GM18867 (cell line): ENCODE results near the gene ACSBG1.

Experiments used
- ATAC-seq: cut with Tn5 transposase; IDR thresholded peaks from one replicate; pipeline ENCODE4 v1.9.1; 2021; ENCODE audit warnings: mild to moderate bottlenecking, moderate library complexity; ENCODE audit not compliant: unreplicated experiment

The ACSBG1 gene

GRCh38 chr15:78204351-78205309 lies 29.7 kb downstream of the ACSBG1 start:
- ATAC-seq, result no peak

DNA sequence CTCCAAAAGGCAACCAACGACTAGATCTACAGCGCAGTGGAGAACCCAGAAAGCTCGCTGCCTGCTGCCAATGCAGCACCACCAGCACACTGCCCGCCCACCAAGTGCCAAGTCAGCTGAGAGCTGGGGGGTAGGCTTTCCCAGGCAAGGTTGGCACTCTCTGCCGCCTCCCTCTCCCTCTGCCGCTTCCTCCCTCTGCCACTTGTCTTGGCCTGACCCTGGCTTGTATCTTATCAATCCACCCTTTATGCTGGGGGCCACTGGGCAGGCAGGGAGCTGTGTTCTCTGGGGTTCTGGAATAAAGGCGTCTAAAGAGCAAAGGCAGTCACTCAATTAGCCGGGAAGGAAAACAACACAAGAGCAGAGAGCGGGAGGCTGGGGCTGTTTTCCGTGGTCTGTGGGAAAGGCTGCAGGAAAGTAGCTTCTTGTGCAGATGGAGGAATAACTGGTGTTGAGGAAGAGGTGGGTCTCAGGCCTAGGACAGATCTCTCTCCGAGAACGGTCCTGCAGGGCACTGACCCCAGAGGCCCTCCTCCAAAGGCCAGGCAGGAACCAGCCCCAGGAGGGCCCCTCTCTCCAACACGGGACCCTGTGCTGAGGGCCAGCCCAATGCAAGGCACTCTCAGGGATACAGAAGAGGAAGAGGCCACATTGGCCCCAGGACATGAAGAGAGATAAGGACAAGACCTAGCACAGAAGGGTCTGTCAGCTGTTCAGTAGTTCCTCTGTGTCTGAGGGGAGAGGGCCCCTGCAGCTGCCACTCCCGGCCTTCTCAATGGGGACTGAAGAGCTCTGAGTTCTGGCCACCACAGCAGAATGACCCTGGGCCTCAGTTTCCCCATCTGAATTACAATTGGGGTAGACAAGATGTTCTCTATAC lies 30.8 kb downstream of the ACSBG1 start:
- ATAC-seq, result no peak

DNA sequence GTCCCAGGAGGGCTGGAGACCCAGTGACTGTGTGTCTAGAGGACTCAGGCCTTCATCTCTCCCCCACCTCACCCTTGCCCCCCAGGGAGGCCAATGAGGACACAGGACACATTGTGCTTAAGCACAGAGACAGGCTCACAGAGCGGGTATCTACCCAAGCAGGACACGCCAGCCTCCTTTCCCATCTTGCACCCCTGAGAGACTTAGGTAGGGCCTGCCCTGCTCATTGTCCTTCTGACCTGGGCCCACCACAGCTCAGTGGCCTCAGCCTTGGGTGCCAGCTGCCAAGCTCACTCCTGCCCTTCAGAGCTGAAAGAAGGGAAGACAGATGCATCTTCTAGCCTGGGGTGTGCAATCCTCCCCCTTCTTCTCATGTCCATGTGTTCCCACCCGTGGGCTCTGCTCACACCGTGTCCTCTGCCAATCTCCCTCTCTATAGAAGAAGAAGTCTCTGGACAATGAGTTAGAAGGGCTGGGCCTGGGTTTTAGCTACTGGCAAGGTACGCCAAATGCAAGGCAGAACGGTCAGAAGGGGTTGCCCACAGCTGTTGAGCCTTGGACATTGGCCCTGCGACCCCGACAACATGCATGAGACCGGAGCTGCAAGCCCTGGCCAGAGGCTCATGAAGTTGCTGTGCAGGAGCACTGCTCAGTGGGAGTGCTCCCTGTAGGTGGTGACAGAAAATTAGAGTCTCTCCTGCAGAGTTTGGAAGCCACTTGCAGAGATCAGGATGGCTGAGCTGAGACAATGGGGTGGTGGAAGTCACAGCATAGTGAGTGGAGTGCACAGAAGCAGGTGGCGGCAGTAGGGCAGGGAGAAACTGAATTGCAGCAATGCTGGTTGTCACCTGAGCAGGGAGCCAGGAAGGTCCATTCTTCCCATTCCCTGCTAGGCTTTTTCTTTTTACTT lies 32.8 kb downstream of the ACSBG1 start:
- ATAC-seq, result no peak

DNA sequence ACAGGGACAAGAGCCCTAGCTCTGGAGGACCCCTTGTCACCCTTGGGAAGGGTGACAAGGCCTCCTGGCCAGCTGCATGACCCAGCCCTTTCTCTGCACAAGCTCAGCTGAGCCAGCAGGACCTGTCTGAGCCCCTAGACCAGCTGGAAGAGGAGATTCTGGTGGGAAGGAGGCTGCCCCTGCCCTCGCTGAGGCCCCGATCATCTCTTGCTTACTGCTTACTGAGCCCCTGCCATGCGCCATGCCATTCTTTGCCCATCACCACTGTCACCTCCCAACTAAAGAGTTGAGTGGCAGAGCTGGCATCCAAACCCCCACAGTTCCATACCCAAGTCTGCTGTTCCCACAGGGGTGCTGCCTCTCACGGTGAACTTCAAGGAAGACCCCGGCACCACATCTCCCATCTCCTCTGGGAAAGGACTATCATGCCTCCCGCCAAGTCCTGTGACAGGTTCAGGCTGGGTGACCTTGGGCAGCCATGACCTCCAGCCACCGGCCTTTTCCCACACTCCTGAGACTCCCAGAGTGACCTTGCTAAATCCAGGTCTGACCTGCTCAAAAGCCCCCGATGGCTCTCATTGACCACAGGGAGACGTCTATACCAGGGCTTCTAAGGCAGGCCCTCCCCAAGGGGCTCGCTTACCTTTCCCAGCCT lies 34.0 kb downstream of the ACSBG1 start:
- no peak for ATAC-seq

- no peak for ATAC-seq
These were observed 36.7 kb downstream of the ACSBG1 start for GRCh38 chr15:78197632-78198031.

DNA sequence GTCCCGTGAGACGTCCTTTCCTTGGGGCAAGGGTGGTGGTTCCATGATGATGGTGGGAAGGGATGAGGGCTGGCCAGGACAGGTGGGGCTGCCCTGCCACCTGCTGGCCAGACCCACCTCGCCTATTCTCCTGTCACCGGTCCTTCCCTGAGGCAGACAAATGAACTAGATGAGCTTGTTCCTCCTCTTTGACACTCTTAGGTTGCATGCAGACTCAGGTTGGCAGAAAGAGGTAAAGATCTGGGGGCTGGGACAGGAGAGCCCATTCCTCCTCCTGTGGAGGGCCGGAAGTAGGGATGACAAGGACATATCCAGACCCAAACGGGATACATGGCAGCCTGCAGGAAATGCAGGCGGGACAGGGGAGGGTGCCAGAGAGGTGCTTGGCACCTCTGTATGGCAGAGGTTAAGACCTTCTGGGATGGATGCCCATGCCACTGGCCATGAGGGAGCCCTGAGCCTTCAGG lies 38.6 kb downstream of the ACSBG1 start:
- peak; percentile 52 for ATAC-seq

- ATAC-seq, result no peak
These were observed 39.8 kb downstream of the ACSBG1 start for GRCh38 chr15:78194568-78194925.

DNA sequence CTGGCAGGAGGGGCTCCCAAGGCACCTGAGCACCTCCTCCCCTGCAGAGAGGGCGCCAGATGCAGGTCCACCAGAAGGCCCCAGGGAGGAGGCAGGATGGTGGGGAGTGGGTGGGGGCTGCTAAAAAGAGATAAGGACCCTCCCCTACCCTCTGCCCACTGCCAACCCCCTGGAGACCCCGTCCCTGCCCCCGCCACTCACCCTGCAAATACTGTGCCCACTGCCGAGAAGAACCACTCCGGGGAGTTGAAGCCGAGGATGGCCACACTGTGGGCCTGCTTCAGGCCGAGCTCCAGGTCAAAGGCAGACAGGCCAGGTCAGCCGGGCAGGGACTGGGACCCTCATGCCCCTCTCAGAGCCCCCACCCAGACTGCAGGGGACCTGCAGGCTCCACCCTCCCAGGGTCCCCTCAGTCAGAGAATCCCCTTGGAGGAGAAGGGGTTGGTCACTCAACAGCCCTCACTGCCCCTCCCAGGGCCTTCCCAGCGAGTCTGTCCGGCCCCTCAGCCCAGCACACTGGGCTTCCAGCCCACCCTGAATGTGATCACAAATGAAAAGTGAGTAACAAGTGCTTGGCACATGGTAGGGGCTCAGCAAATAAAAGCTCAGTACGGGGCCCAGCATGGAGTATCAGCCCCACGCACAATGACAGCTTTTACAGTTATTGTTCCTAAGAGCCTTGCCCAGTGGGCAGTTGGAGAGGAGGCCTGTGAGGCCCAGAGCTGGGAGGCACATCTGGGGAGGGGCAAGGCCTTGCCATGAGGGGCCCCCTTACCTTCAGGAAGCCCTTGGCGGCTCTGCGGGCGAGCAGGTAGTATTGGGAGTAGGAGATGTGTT lies 40.4 kb downstream of the ACSBG1 start:
- no peak for ATAC-seq

GRCh38 chr15:78192826-78193594 lies 41.4 kb downstream of the ACSBG1 start:
- no peak for ATAC-seq

GRCh38 chr15:78182821-78183220 lies 51.5 kb downstream of the ACSBG1 start:
- no peak for ATAC-seq

DNA sequence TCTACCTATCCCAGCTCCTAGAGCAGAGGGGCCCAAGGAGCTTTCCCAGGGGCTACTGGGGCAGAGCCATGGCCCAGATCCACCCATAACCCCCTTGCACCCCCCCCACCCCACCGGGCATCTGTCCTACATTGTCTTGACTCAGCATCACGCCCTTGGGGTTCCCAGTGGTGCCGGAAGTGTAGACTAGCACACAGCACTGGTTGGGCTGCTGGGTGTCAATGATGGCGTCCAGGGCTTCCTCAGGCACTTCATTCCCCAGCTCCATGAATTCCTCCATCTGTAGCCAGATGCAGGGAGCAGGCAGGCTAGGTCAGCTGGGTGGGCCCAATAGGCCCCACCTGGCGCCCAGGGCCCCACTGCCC lies 52.0 kb downstream of the ACSBG1 start:
- no peak for ATAC-seq

DNA sequence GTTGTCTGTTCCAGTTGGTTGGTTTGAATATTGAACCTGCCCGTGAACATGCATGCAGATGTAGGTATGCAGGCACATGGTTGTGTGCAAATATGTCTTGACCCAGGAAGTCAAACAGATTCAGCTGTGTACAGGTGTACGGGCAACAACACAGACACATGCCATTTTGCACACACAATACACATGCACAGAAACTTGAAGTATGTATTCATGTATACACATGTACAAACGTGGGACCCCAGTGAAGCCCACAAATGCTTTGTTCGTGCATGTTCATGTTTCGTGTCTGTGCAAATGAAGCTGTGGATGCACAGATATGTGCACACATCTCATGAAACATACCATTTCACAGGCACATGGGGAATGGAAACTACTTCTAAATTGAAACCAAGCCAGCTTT lies 54.5 kb downstream of the ACSBG1 start:
- no peak for ATAC-seq

DNA sequence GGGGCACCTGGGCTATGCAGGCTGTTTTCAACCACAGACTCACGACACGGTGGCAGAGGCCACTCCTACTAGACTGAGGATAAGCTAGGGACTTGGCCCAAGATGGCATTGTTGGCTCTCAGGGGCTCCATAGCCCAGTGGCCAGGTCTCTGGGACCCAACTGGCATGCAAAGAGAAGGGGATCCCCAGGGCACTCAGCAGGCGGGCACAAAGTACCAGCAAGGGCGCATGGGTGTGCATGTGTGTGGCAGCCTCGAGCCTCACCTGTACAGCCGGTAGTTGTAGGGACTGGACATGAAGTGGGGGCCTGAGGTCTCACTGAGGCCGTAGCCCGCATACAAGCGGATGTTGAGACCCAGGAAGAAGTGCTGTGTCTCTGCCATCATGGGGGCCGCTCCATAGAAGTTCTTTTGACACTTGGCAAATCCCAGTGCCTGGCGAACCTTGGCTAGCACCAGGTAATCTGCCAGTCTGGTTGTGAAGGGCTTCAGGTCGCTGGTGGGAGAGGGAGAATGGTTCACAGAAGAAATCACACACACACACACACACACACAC lies 55.0 kb downstream of the ACSBG1 start:
- ATAC-seq, result no peak

DNA sequence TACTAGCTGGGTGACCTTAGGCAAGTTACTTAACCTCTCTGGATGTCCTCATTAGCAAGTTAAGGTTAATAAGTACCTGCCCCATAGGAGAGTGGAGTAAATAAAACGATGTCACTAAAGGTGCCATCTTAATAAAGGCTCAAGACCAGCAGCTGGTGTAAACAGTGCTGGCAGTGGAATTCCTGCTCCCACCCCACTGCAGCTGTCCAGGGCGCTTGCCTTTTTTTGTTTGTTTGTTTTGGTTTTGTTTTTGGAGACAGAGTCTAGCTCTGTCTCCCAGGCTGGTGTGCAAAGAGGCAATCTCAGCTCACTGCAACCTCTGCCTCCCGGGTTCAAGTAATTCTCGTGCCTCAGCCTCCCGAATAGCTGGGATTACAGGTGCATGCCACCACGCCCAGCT lies 56.3 kb downstream of the ACSBG1 start:
- no peak for ATAC-seq

DNA sequence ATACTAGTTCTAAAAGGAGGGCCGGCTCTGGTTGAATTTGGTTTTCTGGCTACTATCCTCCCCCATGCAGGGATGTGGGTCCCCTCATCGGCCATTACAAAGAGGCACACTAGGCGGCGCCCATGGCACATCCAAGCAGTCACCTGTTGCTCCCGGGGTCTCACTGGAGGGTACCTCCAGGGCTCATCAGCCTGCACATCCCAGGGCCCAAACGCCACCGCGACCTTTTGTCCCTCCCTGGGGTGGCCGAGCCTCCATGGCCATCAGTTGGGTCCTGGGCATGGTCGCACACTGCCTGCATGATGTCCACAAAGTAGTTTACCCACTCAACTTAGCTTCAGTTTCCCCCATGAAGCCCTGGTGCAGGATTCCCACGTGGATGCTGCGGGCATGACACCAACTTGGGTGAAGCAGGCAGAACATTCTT lies 56.9 kb downstream of the ACSBG1 start:
- no peak for ATAC-seq

DNA sequence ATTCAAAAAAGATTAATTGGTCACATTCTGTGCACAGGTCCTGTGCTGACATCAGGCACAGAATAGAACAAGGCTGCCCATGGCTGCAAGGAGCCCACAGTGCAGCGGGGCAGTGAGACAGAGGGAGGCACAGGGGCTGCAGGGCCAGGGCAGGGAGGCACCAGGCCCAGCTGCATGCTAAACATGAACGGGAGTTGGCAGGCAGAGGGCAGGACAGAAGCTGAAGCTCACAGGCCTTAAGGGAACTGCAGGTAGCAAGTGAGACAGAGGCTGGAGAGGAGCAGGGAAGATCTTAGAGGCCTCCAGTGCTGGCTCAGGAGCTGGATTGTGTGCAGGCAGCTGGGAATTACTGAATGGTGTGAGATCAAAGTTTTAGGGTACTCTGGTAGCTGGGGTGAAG lies 59.0 kb downstream of the ACSBG1 start:
- ATAC-seq, result no peak

GRCh38 chr15:78174401-78174800 lies 60.0 kb downstream of the ACSBG1 start:
- ATAC-seq, result no peak

- no peak for ATAC-seq
These were observed 62.4 kb downstream of the ACSBG1 start for GRCh38 chr15:78171864-78172472.
